Panc1 (cell line): ENCODE results near the gene AMER2. TPM values are rescaled to one million over a fixed set of nuclear protein-coding genes. Genes with fewer than 3 reads are reported as not detected.

Experiments
- ATAC-seq: fragments of 200-7000 bp; cut with Tn5 transposase; 2 replicates; pipeline ENCODE4 v1.9.1; 2020; ENCODE audit warnings: mild to moderate bottlenecking, moderate library complexity
- BruUV-seq: library from RNA; stranded (reverse); fragments of 400-500 nt; replicated peaks from 2 replicates; lab custom pipeline; 2021; lab: Mats Ljungman, UMichigan
- CTCF ChIA-PET: fragments of 300-600 bp; sonication (Branson Sonifier 250); formaldehyde crosslinking; loops from one replicate; lab custom pipeline; 2022; ENCODE audit warnings: antibody characterized with exemption; lab: Charles Lee
- POLR2A ChIA-PET: fragments of 300-600 bp; sonication (Branson Sonifier 250); formaldehyde crosslinking; loops from one replicate; lab custom pipeline; 2022; ENCODE audit warnings: antibody characterized with exemption; lab: Charles Lee
- DNase-seq: peaks from one replicate; pipeline ENCODE4 v3.0.0-alpha.2; 2010; ENCODE audit warnings: low read depth, low spot score
- H3K27ac ChIP-seq: 2 replicates; pipeline ENCODE4 v1.5.1; 2011; ENCODE audit warnings: mild to moderate bottlenecking, low read length, inconsistent platforms
- H3K27me3 ChIP-seq: fragments of 200-500 bp; sonication (Bioruptor generic); 2 replicates; pipeline ENCODE4 v1.6.0; 2014; ENCODE audit warnings: low read length, inconsistent platforms; ENCODE audit not compliant: control insufficient read depth, insufficient read depth
- H3K36me3 ChIP-seq: fragments of 200-500 bp; sonication (Bioruptor generic); 2 replicates; pipeline ENCODE4 v1.5.1; 2014; ENCODE audit warnings: inconsistent platforms, mild to moderate bottlenecking, low read length, moderate library complexity; ENCODE audit not compliant: control insufficient read depth, insufficient read depth
- H3K4me1 ChIP-seq: 2 replicates; pipeline ENCODE4 v1.5.1; 2011; ENCODE audit warnings: inconsistent platforms, mild to moderate bottlenecking, low read length, moderate library complexity; ENCODE audit not compliant: control insufficient read depth, insufficient read depth
- H3K4me3 ChIP-seq, 2 experiments: 2 replicates each; pipeline ENCODE4 v1.5.1; 2011 to 2012; ENCODE audit warnings: low read depth in 2 of 2, low read length in 2 of 2, mild to moderate bottlenecking in 2 of 2, inconsistent platforms in 1 of 2, moderate library complexity in 1 of 2
- H3K9me3 ChIP-seq: fragments of 200-500 bp; sonication (Bioruptor generic); 2 replicates; pipeline ENCODE4 v1.5.1; 2014; ENCODE audit warnings: low read depth, mild to moderate bottlenecking, inconsistent platforms, low read length, moderate library complexity; ENCODE audit not compliant: control insufficient read depth, insufficient read depth
- POLR2AphosphoS5 ChIP-seq: IDR thresholded peaks from 2 replicates; pipeline ENCODE4 v1.6.1; 2012; ENCODE audit warnings: mild to moderate bottlenecking, low read depth, low read length, moderate library complexity
- SIN3A ChIP-seq: IDR thresholded peaks from 2 replicates; pipeline ENCODE4 v1.6.1; 2012; ENCODE audit warnings: low read depth, mild to moderate bottlenecking, low read length, moderate library complexity, borderline replicate concordance; ENCODE audit not compliant: insufficient read depth
- TCF7L2 ChIP-seq: IDR thresholded peaks from 2 replicates; pipeline ENCODE4 v1.6.1; 2011; ENCODE audit warnings: mild to moderate bottlenecking, low read depth, low read length, inconsistent platforms
- in situ Hi-C: cut with HindIII; loops from 2 replicates; pipeline ENCODE4 v1.10.0; 2016; ENCODE audit warnings: low sequenced_read_pairs, low pct_unique_long_range_greater_than_20kb
- intact Hi-C: fragments of 100-400 bp; cut with micrococcal nuclease; formaldehyde crosslinking; loops from one replicate; pipeline ENCODE4 v1.10.0; 2022; ENCODE audit not compliant: unreplicated experiment
- total RNA-seq: library from RNA; stranded (reverse); gene quantifications from one replicate; pipeline ENCODE4 v1.2.1, GENCODE V29; 2021; ENCODE audit not compliant: unreplicated experiment
- TF ChIP-seq, protein P1 (sequence below), 2 experiments: IDR thresholded peaks; 2 replicates each; pipeline ENCODE4 v1.6.1; 2011 to 2012; ENCODE audit warnings: low read depth in 2 of 2, control low read depth in 1 of 2, low read length in 1 of 2, mild to moderate bottlenecking in 1 of 2, moderate library complexity in 1 of 2; ENCODE audit not compliant: insufficient read depth in 1 of 2
- TF ChIP-seq, protein P2 (sequence below): fragments of 450-650 bp; IDR thresholded peaks from 2 replicates; pipeline ENCODE4 v1.5.1; 2017; ENCODE audit warnings: mild to moderate bottlenecking

The AMER2 gene
- total RNA-seq, 1 experiment from 2014 or later, result not detected

DNA sequence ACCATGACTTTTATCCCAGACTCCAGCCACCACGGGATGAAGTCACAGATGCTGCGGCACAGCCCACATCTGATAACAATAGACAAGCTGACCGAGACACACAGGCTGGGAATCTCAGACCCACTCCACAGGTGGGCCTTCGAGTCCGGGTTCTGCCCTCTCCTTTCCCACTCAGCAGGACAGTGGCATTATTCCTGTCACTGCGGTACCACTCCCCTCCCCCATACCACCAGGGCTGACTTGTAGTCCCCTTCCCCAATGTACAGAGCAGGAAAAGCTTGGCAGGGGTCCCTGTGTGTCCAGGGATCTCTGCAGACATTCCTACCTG lies 179 bp upstream of the AMER2 start:
- peaks cover 3% of the 10 kb centered on the region for H3K27me3 ChIP-seq
- ATAC-seq, result no peak
- POLR2A ChIA-PET, result interaction anchor here (0.5 kb wide), 1 partner anchor 1067 kb away, joined by 3 read pairs; no protein-coding TSS in a partner anchor
- BruUV-seq, result no TSS peak
- no peaks in the 10 kb centered on the region for H3K4me1 ChIP-seq
- H3K36me3 ChIP-seq, result no peaks in the 10 kb centered on the region
- intact Hi-C loops, result no loop called here
- DNase-seq, result no peak
- in situ Hi-C loops, result no loop called here
- no peak overlapping the region for H3K27ac ChIP-seq
- H3K9me3 ChIP-seq, result no peaks in the 10 kb centered on the region
- CTCF ChIA-PET, result no interaction called here
- TF ChIP-seq POLR2AphosphoS5 (no peak), TCF7L2 (no peak)
- H3K4me3 ChIP-seq, result no peak overlapping the region

DNA sequence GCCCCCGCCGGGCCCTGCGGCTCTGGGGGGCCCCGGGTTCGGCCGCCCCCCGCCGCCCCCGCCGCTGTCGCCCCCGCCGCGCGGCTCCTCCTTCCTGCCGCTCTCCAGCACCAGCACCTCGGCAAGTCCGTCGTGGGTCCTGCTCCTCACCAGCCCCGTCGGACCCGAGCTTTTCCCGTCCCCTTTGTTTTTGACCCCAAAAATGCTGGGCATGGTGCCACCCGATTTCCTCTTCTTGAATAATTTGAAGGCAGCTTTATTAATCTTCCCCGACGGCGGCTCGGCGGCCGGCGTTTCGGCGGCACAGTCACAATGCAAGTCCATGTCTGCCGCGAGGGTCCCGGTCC lies 945 bp downstream of the AMER2 start:
- intact Hi-C loops (no loop called here), in situ Hi-C loops (no loop called here)
- H3K4me1 ChIP-seq, result no peaks in the 10 kb centered on the region
- BruUV-seq, result no TSS peak
- no peak overlapping the region for H3K27ac ChIP-seq
- ChIA-PET POLR2A (no interaction called here), CTCF (no interaction called here)
- H3K4me3 ChIP-seq, result no peak overlapping the region
- TF ChIP-seq SIN3A (no peak), TCF7L2 (no peak), POLR2AphosphoS5 (no peak)
- TF ChIP-seq, protein P1, sequence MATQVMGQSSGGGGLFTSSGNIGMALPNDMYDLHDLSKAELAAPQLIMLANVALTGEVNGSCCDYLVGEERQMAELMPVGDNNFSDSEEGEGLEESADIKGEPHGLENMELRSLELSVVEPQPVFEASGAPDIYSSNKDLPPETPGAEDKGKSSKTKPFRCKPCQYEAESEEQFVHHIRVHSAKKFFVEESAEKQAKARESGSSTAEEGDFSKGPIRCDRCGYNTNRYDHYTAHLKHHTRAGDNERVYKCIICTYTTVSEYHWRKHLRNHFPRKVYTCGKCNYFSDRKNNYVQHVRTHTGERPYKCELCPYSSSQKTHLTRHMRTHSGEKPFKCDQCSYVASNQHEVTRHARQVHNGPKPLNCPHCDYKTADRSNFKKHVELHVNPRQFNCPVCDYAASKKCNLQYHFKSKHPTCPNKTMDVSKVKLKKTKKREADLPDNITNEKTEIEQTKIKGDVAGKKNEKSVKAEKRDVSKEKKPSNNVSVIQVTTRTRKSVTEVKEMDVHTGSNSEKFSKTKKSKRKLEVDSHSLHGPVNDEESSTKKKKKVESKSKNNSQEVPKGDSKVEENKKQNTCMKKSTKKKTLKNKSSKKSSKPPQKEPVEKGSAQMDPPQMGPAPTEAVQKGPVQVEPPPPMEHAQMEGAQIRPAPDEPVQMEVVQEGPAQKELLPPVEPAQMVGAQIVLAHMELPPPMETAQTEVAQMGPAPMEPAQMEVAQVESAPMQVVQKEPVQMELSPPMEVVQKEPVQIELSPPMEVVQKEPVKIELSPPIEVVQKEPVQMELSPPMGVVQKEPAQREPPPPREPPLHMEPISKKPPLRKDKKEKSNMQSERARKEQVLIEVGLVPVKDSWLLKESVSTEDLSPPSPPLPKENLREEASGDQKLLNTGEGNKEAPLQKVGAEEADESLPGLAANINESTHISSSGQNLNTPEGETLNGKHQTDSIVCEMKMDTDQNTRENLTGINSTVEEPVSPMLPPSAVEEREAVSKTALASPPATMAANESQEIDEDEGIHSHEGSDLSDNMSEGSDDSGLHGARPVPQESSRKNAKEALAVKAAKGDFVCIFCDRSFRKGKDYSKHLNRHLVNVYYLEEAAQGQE (IDR thresholded peaks at IDR 0.05; ENCODE audit: insufficient read depth in 1 of 2, low read depth in 2 of 2, low read length in 1 of 2), result no peak
- TF ChIP-seq, protein P2, sequence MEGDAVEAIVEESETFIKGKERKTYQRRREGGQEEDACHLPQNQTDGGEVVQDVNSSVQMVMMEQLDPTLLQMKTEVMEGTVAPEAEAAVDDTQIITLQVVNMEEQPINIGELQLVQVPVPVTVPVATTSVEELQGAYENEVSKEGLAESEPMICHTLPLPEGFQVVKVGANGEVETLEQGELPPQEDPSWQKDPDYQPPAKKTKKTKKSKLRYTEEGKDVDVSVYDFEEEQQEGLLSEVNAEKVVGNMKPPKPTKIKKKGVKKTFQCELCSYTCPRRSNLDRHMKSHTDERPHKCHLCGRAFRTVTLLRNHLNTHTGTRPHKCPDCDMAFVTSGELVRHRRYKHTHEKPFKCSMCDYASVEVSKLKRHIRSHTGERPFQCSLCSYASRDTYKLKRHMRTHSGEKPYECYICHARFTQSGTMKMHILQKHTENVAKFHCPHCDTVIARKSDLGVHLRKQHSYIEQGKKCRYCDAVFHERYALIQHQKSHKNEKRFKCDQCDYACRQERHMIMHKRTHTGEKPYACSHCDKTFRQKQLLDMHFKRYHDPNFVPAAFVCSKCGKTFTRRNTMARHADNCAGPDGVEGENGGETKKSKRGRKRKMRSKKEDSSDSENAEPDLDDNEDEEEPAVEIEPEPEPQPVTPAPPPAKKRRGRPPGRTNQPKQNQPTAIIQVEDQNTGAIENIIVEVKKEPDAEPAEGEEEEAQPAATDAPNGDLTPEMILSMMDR, result no peak
- DNase-seq (no peak), ATAC-seq (no peak)
- H3K27me3 ChIP-seq, result peaks cover 3% of the 10 kb centered on the region
- no peaks in the 10 kb centered on the region for H3K9me3 ChIP-seq
- no peaks in the 10 kb centered on the region for H3K36me3 ChIP-seq

DNA sequence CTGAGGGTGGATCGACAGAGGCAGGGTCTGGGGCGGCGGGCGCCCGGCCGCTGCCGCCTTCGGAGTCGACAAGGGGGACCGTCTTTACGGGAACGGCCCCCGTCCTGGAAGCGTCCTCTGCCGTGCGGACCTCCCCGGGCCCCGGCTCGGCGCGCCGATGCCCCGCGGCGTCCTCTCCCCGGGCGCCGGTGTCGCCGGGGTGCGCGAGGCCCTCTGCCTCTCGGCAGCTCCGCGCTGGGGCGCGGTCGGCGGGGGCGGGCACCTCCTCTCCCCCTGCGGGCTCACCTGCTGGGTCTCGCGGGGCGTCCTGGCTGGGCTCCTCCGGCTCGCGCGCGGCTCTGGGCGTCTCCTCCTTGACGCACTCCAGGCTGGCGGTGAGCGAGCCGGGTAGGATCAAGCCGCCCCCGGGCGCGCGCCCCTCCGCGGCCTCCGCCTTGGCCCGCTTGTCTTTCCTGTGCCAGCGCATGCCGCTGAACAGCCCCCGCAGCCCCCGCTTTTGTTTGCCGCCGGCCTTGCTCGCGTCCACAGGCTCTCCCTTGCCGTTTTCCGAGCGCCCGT lies 1.5 kb downstream of the AMER2 start:
- no peak for DNase-seq
- no TSS peak for BruUV-seq
- no peak for TF ChIP-seq POLR2AphosphoS5
- no peak for TF ChIP-seq SIN3A
- TF ChIP-seq, protein P1 (IDR thresholded peaks at IDR 0.05; ENCODE audit: insufficient read depth in 1 of 2, low read depth in 2 of 2, low read length in 1 of 2), result no peak
- TF ChIP-seq, protein P2, result no peak
- no peak for TF ChIP-seq TCF7L2
- CTCF ChIA-PET, result no interaction called here
- POLR2A ChIA-PET, result interaction anchor here (0.6 kb wide), 1 partner anchor 57 kb away, joined by 3 read pairs; no protein-coding TSS in a partner anchor
- intact Hi-C loops (no loop called here), in situ Hi-C loops (no loop called here)
- ATAC-seq, result no peak
- H3K4me3 ChIP-seq, result no peak overlapping the region
- no peaks in the 10 kb centered on the region for H3K4me1 ChIP-seq
- peaks cover 3% of the 10 kb centered on the region for H3K27me3 ChIP-seq
- H3K27ac ChIP-seq, result no peak overlapping the region
- H3K9me3 ChIP-seq, result no peaks in the 10 kb centered on the region
- no peaks in the 10 kb centered on the region for H3K36me3 ChIP-seq
